HG03060 (cell line): ENCODE data around the gene POLR2M.

ENCODE experiments used
- ATAC-seq: cut with Tn5 transposase; IDR thresholded peaks from one replicate; pipeline ENCODE4 v1.9.1; 2021; ENCODE audit warnings: low read depth, moderate number of reproducible peaks; ENCODE audit not compliant: unreplicated experiment

POLR2M gene

GRCh38 chr15:57690341-57690966 is 16.1 kb upstream of the POLR2M start:
- ATAC-seq: no peak

GRCh38 chr15:57691082-57691481 is 15.4 kb upstream of the POLR2M start:
- ATAC-seq: no peak

GRCh38 chr15:57692709-57693108 is 13.8 kb upstream of the POLR2M start:
- ATAC-seq: no peak

- no peak for ATAC-seq
Observed at GRCh38 chr15:57694279-57694678, 12.2 kb upstream of the POLR2M start.

GRCh38 chr15:57696146-57696545 is 10.4 kb upstream of the POLR2M start:
- no peak for ATAC-seq

GRCh38 chr15:57697588-57697987 is 8.9 kb upstream of the POLR2M start:
- no peak for ATAC-seq

- no peak for ATAC-seq
Observed at GRCh38 chr15:57698243-57698642, 8.3 kb upstream of the POLR2M start.

GRCh38 chr15:57698991-57699390 is 7.5 kb upstream of the POLR2M start:
- ATAC-seq: no peak

- no peak for ATAC-seq
Observed at GRCh38 chr15:57703387-57703786, 3.1 kb upstream of the POLR2M start.

GRCh38 chr15:57704441-57704840 is 2.1 kb upstream of the POLR2M start:
- no peak for ATAC-seq

GRCh38 chr15:57705746-57706404 is 639 bp upstream of the POLR2M start:
- no peak for ATAC-seq

- ATAC-seq: no peak
Observed at GRCh38 chr15:57708047-57708446, 1.5 kb downstream of the POLR2M start.

GRCh38 chr15:57718309-57718708 is 11.8 kb downstream of the POLR2M start:
- ATAC-seq: no peak

- ATAC-seq: no peak
Observed at GRCh38 chr15:57720867-57721266, 14.4 kb downstream of the POLR2M start.

- no peak for ATAC-seq
Observed at GRCh38 chr15:57726411-57726810, 19.9 kb downstream of the POLR2M start.

- no peak for ATAC-seq
Observed at GRCh38 chr15:57727031-57727430, 20.5 kb downstream of the POLR2M start.

- ATAC-seq: no peak
Observed at GRCh38 chr15:57728436-57728835, 21.9 kb downstream of the POLR2M start.

GRCh38 chr15:57730876-57731275 is 24.4 kb downstream of the POLR2M start:
- ATAC-seq: no peak

GRCh38 chr15:57731530-57732103 is 25.1 kb downstream of the POLR2M start:
- ATAC-seq: no peak

- no peak for ATAC-seq
Observed at GRCh38 chr15:57732526-57733331, 26.2 kb downstream of the POLR2M start.

- ATAC-seq: no peak
Observed at GRCh38 chr15:57734860-57735259, 28.3 kb downstream of the POLR2M start.
